Subcutaneous adipose tissue (tissue), 4 donors: ENCODE results near the gene FZD2. TPM values are rescaled to one million over a fixed set of nuclear protein-coding genes. Genes with fewer than 3 reads are reported as not detected.

Source experiments
- CTCF ChIP-seq: fragments of 450-650 bp; IDR thresholded peaks from one replicate; pipeline ENCODE4 v1.5.1; 2016; ENCODE audit warnings: low read depth, mild to moderate bottlenecking, control low read depth, antibody characterized with exemption, moderate library complexity
- total RNA-seq, 4 donors: library from RNA; depleted of rRNA; stranded (reverse); fragments of >200 nt; gene quantifications; one replicate each; pipeline ENCODE4 v1.1.0, GENCODE V29; 2016

The FZD2 gene
- total RNA-seq, 4 donors from 2014 or later, result 0.75 to 5.6 (median 1.6) TPM

GRCh38 chr17:44552361-44552760, 4.9 kb upstream of the FZD2 start:
- TF ChIP-seq CTCF, result no peak

- no peak for TF ChIP-seq CTCF
Measured at GRCh38 chr17:44555099-44555498, 2.2 kb upstream of the FZD2 start.

GRCh38 chr17:44556166-44556831, 985 bp upstream of the FZD2 start:
- no peak for TF ChIP-seq CTCF

- no peak for TF ChIP-seq CTCF
Measured at GRCh38 chr17:44557651-44558285, 484 bp downstream of the FZD2 start.

GRCh38 chr17:44558334-44558709, 1.0 kb downstream of the FZD2 start:
- TF ChIP-seq CTCF, result no peak

GRCh38 chr17:44558710-44559633, 1.7 kb downstream of the FZD2 start:
- TF ChIP-seq CTCF, result no peak
